Measurements from ENCODE around the gene NPFF.
A peak's percentile ranks its signal among the peaks of the same experiment; 100 is the strongest.

NPFF gene

DNA sequence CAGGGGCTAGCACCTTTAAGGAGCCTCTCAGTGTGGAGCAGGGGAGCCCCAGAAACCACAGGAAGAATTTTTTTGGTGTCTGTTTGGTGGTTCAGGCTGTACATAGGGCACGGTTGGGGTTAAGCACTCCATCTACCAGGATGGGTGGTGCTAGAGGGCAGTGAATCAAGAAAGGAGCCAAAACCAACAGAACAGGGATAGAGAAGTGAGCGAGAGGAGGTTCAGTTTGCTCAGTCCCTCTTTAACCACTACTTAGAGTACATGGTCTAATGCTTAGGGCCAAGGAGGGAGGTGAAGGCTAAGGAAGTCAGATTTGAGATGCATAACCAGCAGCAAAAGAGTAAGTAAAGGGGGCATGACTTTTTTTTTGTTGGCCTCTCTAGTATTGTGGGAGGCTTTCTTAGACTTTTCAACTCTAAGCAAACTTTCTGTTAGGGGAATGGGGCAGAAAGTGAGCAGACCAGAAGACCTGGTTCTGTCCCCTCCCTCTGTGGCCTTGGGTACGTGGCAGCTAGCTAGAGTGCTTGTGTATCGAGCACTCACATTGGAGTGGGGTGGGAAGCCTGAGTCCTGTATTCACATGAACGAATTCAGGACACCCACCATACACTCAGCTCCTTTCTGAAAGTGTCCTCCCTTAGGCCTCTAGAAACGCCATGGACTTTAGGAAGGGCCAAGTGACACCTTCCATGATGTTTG is 6.6 kb upstream of the NPFF start:
- no peak for DNase-seq

DNA sequence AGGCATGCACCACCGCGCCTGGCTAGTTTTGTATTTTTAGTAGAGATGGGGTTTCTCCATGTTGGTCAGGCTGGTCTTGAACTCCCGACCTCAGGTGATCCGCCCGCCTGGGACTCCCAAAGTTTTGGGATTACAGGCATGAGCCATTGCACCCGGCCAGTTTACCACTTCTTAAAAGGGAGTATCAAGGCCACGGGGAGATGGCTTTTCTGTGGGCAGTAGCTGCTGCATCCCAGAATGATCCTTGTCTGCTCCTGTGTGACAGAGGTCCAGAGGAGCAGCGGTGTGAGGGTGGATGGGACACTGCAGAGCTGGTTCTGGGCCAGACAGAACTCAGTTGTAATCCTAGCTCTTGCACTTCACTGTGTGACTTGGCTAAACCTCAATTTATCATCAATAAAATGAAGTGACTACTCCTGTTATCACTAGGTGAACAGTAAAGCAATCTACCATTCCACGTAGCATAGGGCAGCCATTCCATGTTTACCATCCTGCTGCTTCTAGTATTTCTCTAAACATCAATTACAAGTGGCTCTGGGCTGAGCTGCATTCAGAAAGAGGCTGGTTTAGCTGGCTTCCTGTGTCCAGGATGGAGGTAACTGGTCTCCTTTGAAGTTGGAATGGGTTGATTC is 3.0 kb upstream of the NPFF start:
- no peak for DNase-seq

DNA sequence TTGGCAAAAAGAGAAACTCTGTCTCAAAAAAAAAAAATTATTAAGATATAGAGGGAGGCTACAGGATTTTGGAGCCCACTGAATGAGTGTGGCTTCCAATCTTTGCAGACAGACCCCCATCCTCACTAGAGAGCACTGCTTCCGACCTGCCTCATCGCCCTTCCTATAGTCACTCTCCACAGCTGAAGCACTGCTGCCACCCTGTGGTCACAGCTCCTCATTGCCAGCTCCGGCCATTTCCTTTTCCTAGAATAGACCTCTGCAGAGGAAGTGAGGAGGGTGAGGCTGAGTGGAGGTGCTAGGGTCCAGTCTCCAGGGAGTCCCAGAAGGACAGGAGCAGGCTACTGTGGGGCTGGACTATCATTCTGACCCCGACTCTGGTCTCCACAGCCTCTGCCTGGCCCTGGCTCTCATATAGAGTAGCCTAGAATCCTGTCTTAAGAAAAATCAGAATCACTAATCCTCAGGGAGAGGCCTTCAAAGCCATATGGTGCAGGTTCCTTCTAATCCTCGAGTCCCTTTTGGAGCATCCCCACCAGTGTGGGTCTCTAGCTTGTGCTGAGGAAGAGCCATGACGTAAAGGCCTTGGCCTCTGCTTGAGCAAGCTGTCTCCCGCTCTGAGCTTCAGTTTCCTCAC is 1.4 kb upstream of the NPFF start:
- peak; percentile 88 for DNase-seq

DNA sequence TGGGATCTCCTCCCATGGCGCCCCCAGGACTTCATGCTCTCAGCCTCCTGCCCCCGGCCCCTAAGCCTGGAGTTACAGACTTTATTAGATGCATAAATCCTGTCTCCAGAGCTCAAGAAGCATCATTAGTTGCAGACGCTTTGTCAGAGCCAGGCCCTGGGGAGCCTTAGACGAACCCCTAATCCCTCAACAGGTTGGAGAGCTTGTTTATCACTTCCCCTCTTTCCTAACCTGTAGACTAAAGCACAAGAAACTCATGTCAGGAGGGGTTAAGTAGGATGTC is 260 bp upstream of the NPFF start:
- no peak for DNase-seq

DNA sequence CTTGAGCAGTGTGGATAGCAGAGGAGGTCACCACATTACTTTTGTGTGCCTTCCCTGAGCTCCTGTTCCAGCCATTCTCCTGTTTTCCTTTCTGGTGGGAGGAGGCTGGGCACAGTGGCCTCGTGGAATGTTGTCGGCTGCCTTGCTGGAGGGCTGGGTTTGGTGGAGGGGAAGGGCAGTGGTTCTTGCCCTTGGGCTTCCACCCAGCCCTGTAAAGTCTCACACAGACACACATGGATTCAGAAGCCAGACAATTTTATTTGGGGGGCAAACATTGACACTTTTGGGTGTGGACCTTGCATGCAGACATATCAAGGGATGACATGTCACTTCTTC is 866 bp downstream of the NPFF start:
- DNase-seq: no peak

DNA sequence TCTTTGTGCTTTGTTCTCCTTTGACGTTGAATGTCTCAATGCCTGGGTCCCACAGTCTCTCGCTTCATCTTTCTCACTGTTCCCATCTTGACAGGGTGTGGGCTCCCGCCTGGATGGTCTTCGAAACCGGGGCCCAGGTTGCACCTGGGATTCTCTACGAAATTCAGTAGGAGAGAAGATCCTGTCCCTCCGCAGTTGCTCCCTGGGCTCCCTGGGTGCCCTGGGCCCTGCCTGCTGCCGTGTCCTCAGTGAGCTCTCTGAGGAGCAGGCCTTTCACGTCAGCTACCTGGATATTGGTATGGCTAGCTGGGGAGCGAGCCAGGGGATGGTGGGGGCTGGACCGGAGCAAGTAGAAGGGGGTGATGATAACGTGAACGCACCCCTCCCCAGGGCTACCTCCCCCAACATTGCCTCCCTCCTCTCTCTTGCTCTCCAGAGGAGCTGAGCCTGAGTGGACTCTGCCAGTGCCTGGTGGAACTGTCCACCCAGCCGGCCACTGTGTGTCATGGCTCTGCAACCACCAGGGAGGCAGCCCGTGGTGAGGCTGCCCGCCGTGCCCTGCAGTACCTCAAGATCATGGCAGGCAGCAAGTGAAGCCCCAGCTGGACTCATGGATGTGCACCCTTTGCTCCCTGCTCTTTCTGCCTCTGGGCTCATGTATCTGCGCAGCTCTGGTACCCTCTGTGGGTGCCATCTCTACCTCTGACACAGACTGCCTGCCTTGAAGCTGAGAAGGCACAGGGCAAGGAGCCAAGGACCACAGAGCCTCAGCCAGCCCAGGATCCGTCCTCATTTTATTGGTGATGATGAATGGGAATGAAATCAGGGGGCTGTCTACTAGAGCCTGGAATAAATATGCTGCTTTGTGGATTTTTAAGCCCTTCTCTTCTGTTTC is 1.5 kb downstream of the NPFF start:
- DNase-seq: no peak

DNA sequence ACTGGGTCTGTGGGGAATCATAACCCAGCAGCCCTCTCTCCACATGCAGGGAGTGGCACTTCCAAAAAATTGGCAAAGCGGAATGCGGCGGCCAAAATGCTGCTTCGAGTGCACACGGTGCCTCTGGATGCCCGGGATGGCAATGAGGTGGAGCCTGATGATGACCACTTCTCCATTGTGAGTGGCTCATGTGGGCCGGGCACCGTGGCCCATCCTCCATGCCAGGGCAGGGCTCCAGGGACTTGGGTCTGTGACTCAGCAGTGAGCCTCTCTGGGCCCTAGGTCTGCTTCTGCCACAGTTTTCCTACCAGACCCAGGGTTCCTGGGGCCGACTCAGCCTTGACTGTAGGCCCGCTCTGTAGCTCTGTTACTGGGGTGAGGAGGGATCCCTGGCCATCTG is 2.2 kb downstream of the NPFF start:
- no peak for DNase-seq

- no peak for DNase-seq
These were observed 3.0 kb downstream of the NPFF start for GRCh38 chr12:53504004-53504920.

DNA sequence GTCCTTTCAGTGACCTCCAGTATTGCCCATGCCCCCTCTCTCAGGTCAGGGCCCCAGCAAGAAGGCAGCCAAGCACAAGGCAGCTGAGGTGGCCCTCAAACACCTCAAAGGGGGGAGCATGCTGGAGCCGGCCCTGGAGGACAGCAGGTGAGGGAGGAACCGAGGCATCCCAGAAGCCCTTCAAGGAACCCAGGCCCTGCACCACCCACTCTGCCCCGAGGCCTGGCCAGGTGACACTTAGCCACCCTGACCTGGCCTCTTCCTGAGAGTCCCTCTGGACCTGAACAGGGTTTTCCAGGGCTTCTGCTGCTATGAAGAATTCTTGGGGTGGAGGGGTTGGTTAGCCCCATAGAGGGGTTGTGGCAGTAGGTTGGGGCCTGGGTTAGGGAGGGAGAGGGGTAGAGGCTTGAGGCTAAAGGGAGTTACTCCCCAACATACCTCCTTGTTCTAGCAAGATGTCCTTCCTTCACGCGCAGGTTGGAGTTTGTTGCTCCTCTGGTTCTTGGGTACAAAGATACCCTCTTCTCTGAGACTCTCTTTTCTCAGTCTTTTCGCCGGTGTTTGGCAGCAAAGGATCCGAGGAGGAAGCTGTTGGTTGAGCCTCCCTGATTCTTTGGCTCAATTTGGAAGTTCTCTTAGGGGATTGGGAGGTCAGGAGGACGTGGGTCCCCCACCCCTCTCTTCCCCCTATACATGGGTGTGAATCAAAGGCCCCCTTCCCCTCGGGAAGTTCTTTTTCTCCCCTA is 4.1 kb downstream of the NPFF start:
- no peak for DNase-seq

- no peak for DNase-seq
These were observed 5.0 kb downstream of the NPFF start for GRCh38 chr12:53502331-53502730.

DNA sequence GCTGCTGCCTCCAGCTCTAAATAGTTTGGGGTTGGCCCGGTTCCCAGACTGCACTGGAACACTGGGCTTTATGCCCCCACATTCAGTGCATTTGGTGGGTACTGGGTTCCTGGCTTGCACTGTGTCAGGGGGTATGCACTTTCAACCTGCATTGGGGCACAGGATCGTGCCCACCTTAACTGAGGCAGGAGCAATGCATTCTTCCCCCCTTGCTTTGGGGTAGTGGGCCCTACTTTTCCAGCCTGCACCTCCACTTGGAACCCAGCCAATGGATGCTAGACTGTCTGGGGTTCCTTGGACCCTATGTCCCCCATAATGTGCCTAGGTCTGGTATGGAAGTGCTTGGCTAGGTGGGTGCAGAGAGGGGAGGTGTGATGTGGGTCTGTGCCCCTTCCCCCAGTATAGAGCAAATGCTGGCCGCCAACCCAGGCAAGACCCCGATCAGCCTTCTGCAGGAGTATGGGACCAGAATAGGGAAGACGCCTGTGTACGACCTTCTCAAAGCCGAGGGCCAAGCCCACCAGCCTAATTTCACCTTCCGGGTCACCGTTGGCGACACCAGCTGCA is 5.6 kb downstream of the NPFF start:
- no peak for DNase-seq

DNA sequence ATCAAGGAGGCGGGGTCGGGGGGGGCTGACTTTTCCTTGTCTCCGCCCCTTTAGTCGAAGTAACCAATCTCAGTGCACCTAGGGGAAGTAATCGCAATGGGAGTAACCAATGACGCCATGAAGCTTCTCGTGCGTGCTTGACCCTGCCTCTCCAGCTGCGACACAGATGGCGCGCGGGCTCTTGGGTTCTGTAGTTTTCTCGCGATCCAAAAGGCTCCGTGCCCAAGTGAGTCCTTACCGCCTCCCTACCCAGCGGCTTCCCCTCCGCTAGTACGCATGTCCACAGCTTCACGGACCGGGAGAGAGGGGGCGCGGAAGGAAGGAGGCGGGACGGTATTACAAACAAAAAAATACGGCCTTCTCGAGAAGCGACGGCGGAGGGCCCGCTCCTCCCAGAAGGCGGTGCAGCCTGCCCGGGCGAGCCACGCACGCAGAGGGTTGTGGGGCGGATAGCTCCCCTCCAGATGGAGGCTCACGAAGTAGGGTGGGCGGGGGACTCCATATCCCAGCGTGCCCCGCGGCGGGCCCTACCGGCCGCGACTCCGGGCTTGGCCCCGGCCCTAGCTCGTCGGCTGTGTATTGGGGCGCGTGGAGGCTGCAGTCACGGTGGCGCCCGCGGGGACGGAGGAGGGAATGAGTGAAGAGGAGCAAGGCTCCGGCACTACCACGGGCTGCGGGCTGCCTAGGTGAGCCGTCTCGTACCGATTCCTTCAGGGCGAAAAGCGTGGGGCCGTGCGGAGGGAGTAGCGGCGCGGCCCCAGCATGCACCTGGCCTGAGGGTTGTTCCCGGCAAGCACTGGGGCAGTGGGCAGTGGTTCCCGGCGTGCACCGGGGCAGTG is 6.3 kb downstream of the NPFF start, which contains the start of gene TARBP2:
Gene TARBP2 (plus strand): TSS at position 508 of the 839 bp plus-strand sequence. CDS start 126 bp downstream, at position 634.
- DNase-seq: peak; percentile 99

DNA sequence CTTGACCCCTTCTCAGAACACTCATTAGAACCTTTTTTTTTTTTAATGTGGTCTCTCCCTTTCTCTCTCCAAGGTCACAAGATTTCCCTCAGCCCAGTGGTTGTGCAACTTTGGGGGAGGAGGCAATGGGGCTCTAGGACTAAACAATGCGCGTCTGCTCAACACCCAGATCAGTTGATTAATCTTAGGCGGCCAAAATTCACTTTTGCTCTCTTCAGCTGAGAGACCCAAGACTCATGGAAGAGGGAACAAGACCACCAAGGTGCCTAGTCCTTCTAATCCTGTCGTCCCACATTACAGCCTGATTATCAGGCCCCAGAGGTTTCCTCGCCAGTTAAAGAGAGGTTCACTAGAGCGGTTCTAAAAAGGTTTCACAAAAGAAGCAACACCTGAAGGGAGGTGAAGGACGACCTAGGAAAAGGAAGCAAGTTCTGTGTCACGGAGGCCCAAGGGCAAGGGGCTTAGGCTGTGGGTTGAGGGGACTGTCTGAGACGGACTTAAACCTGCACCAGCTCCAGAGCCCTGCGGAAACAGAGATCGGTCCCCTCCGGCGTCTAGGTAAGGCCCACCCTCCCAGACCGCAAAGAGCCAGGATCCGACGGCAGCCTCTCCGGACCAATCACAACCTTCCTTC is 7.0 kb downstream of the NPFF start:
- no peak for DNase-seq

DNA sequence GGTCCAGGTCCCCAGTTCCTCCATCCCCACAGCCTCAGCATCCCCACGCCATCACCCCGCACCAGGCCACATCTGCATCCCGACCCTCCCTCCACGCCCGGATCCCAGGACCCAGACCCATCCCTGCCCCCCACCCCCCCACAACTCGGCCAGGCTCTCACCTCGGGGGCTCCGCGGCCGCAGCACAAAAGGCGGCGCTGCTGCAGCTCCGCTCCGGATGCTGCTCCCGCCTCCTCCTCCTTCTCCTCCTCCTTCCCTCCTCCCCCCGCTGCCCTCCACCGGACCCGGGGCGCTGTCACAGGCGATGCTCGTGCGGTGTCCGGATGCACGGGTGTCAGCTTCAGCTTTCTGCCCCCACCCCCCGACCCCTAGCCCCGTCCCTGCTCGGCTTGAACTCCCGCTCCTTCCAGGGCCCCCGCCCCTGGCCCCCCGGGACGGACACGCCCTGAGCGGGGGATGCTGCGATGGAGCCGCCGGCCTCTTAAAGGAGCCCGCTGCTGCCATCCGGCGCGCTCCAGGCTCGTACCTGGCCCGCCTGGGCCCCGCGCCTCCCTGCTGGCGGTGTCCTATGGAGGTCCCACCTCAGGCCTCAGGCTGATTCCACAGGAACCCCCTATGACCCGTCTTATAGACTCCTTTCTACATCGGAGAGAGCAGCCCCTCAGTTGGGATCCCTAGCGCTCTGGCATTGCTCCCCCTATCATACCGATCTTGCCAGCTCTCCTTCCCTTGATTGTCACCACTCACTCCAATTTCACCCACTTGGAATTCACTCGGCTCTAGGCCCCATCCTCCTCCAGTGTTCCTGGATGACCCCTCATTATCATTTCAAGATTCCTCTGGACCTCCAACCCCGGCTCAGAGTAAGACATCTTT is 7.8 kb downstream of the NPFF start, which contains the start of gene MAP3K12:
Gene MAP3K12 (minus strand): TSS at position 193 of the 876 bp plus-strand sequence. CDS start 12,067 bp downstream, outside the sequence.
- peak; percentile 78 for DNase-seq

GRCh38 chr12:53498235-53498630 is 9.1 kb downstream of the NPFF start:
- DNase-seq: no peak

- no peak for DNase-seq
These were observed 9.8 kb downstream of the NPFF start for GRCh38 chr12:53497461-53497860.

- DNase-seq: no peak
These were observed 10.6 kb downstream of the NPFF start for GRCh38 chr12:53496752-53497032.

DNA sequence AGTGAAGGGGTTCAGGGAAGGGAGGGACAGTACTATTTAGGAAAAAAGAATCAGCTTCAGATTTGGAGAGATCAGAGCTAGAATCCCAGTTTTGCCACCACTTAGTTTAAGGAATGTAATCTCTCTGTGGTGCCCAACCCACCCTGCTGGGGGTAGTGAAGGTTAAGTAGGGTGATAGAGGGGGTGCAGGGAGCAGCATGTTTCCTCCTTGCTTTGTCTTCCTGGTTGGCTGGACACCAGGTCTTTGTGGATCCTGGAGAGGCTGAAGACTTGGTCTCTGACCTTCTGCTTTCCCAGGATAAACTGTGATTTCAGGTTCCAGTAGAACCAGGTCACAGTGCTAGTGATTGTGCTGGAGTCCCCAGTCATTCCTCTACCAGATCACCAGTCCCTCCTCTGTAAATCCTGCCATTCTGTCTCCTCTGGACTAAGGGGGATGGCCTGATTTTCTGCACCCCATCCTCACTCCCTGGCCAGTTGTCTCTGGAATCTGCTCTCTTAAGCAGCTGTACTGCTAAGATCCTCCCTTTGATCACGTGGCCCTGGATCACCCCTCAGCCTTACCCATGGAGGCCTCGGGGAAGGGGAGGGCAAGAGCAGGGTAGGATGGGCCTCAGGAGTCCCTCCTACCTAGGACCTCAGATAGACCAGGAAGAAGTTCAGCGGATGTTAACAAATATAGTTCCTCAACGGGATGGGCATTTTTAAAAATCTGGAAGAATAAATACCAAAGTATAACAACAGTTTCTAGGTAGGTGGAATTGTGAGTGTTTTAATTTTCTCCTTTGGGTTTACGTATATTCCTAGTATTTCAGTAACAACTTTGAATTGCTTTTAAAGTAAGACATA is 11.2 kb downstream of the NPFF start:
- DNase-seq: no peak

Measured in stimulated activated CD4-positive, alpha-beta T cell treated with anti-CD3 and anti-CD28 coated beads, Interleukin-15, amount 100 ng/mL, for 24 hours (primary cell).